ENCODE measurements around the gene TNS3. TPM values are rescaled to one million over a fixed set of nuclear protein-coding genes. Genes with fewer than 3 reads are reported as not detected.

Gene TNS3
- total and polyA plus RNA-seq, 3 experiments from 2014 or later: 1.4 to 1.5 TPM; not detected in 1

DNA sequence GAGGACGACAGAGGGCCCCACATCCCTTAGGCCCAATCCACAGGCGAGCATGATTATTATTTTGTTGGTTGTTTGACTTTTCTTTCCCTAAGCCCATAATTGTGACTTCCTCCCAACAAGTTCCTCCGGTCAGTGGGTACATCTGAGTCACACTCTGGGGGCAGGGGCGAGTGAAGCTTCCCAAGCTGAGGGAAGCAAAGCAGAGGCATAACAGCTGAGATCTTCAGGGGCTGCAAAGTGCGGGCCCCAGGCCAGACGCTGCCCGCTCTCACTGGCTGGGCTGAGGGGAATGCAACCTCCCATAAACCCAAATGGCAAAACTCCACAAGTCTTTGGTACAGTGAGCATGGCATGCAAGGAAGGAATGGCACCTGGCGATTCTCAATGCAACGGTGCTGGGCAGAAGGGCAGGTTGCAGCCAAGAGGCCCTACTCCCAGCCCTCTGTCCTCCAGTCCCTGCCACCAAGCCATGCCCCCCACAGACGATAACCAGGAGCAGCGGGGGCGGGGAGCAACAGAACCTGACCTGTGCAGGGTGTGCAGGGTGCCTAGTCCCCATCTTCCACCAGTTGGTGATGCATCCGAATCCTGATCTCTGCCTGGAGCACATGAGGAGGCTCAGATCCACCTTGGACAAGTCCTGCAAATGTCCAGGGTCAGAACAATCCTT is 25.3 kb downstream of the TNS3 start:
- Histone ChIP-seq H3K27me3 (ENCODE audit: insufficient read depth, low read length, poor library complexity, severe bottlenecking) (no peaks in the 10 kb centered on the region), H3K9me3 (ENCODE audit: low read length) (no peaks in the 10 kb centered on the region), H3K36me3 (ENCODE audit: insufficient read depth, low read length) (no peaks in the 10 kb centered on the region), H3K27ac (ENCODE audit: low read depth, low read length) (no peak overlapping the region), H3K4me3 (ENCODE audit: low read length) (no peak overlapping the region), H3K4me1 (ENCODE audit: insufficient read depth, low read length) (no peaks in the 10 kb centered on the region)
- DNase-seq: no peak
- H3K9me3 Mint-ChIP-seq: peaks cover 0 to 5% (median 0%) of the 10 kb centered on the region in 5 donors
- CTCF ChIA-PET: no interaction called here
- H3K27ac Mint-ChIP-seq: no peak overlapping the region
- no peaks in the 10 kb centered on the region for H3K4me1 Mint-ChIP-seq
- H3K27me3 Mint-ChIP-seq: no peaks in the 10 kb centered on the region
- no peak overlapping the region for H3K4me3 Mint-ChIP-seq
- POLR2A ChIA-PET: no interaction called here
- H3K36me3 Mint-ChIP-seq: no peaks in the 10 kb centered on the region

DNA sequence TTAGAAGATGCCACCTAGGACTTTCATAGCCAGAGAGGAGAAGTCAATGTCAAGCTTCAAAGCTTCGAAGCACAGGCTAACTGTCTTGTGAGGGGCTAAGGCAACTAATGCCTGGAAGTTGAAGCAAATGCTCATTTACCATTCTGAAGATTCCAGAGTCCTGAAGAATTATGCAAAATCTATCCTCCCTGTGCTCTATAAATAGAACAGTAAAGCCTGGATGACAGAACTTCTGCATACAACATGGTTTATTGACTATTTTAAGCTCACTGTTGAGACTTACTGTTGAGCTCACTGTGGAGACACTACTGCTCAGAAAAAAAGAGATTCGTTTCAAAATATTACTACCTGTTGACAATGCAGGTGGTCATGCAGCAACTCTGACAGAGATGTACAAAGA is 28.6 kb downstream of the TNS3 start:
- H3K4me1 ChIP-seq (ENCODE audit: insufficient read depth, low read length): no peaks in the 10 kb centered on the region
- no peaks in the 10 kb centered on the region for H3K9me3 ChIP-seq (ENCODE audit: low read length)
- H3K36me3 ChIP-seq (ENCODE audit: insufficient read depth, low read length): no peaks in the 10 kb centered on the region
- Mint-ChIP-seq H3K27me3 (no peaks in the 10 kb centered on the region), H3K4me1 (no peaks in the 10 kb centered on the region), H3K9me3 (peaks cover 0 to 7% (median 1%) of the 10 kb centered on the region in 5 donors), H3K4me3 (no peak overlapping the region), H3K36me3 (no peaks in the 10 kb centered on the region), H3K27ac (no peak overlapping the region)
- no peak for DNase-seq
- H3K4me3 ChIP-seq (ENCODE audit: low read length): no peak overlapping the region
- H3K27ac ChIP-seq (ENCODE audit: low read depth, low read length): no peak overlapping the region
- ChIA-PET POLR2A (no interaction called here), CTCF (no interaction called here)
- no peaks in the 10 kb centered on the region for H3K27me3 ChIP-seq (ENCODE audit: insufficient read depth, low read length, poor library complexity, severe bottlenecking)

DNA sequence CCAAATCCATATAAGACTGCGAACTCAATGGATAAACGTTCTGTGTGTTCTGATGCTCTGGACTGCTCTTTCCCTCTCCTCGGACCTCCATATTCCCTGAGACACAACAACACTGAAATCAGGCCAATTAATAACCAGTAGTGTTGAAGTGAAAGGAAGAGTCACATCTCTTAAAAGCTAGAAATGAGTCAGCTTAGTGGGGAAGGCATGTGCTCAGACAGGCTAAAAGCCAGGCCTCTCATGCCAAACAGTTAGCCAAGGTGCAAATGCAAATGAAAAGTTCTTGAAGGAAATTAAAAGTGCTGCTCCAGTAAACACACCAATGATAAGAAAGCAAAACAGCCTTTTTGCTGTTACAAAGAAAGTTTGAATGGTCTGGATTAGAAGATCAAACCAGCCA is 29.3 kb downstream of the TNS3 start:
- Mint-ChIP-seq H3K36me3 (no peaks in the 10 kb centered on the region), H3K4me1 (no peaks in the 10 kb centered on the region), H3K9me3 (peaks cover 0 to 10% (median 0%) of the 10 kb centered on the region in 5 donors), H3K4me3 (no peak overlapping the region), H3K27me3 (no peaks in the 10 kb centered on the region), H3K27ac (no peak overlapping the region)
- Histone ChIP-seq H3K9me3 (ENCODE audit: low read length) (no peaks in the 10 kb centered on the region), H3K36me3 (ENCODE audit: insufficient read depth, low read length) (no peaks in the 10 kb centered on the region), H3K4me1 (ENCODE audit: insufficient read depth, low read length) (no peaks in the 10 kb centered on the region), H3K4me3 (ENCODE audit: low read length) (no peak overlapping the region), H3K27me3 (ENCODE audit: insufficient read depth, low read length, poor library complexity, severe bottlenecking) (no peaks in the 10 kb centered on the region), H3K27ac (ENCODE audit: low read depth, low read length) (no peak overlapping the region)
- DNase-seq: no peak
- POLR2A ChIA-PET: no interaction called here
- CTCF ChIA-PET: no interaction called here

DNA sequence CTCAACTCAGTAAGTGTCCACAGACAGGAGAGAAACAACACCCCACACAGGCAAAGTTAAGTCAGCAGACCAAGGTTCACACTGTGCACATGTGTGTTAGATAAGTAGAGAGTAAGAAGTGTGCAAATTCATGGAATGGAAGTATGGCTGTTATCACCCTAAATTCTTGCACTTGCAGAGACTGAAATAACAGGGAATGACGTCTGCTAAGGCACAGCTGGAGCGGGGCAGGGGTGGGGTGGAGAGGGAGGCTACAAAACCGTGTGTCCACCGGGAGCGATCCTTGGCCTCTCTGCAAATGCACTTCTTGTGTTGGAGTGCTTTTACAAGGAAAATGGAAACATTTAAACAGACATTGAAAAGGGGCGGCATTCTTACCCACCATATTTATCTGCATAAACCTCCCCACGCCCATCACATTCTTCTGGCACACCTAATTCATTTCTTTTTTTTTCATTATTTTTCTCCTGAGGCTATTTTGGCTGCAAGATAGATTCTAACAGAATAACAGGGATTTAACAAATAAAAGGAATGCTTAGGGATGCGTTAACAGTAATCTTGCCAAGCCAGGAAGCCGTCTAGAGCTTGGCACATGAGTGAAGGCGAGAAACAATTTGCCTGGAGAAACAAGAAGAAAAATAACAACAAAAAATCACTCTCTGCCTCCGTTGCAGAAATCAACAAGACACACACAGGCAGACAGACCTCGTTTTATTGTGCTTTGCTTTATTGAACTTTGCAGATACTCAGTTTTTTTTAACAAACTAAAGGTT is 30.1 kb downstream of the TNS3 start:
- Mint-ChIP-seq H3K9me3 (peaks cover 0 to 6% (median 0%) of the 10 kb centered on the region in 5 donors), H3K27ac (no peak overlapping the region), H3K4me3 (no peak overlapping the region), H3K4me1 (no peaks in the 10 kb centered on the region), H3K27me3 (no peaks in the 10 kb centered on the region), H3K36me3 (no peaks in the 10 kb centered on the region)
- Histone ChIP-seq H3K27ac (ENCODE audit: low read depth, low read length) (no peak overlapping the region), H3K4me3 (ENCODE audit: low read length) (no peak overlapping the region), H3K36me3 (ENCODE audit: insufficient read depth, low read length) (no peaks in the 10 kb centered on the region), H3K27me3 (ENCODE audit: insufficient read depth, low read length, poor library complexity, severe bottlenecking) (no peaks in the 10 kb centered on the region), H3K4me1 (ENCODE audit: insufficient read depth, low read length) (no peaks in the 10 kb centered on the region), H3K9me3 (ENCODE audit: low read length) (no peaks in the 10 kb centered on the region)
- POLR2A ChIA-PET: no interaction called here
- CTCF ChIA-PET: no interaction called here
- no peak for DNase-seq

DNA sequence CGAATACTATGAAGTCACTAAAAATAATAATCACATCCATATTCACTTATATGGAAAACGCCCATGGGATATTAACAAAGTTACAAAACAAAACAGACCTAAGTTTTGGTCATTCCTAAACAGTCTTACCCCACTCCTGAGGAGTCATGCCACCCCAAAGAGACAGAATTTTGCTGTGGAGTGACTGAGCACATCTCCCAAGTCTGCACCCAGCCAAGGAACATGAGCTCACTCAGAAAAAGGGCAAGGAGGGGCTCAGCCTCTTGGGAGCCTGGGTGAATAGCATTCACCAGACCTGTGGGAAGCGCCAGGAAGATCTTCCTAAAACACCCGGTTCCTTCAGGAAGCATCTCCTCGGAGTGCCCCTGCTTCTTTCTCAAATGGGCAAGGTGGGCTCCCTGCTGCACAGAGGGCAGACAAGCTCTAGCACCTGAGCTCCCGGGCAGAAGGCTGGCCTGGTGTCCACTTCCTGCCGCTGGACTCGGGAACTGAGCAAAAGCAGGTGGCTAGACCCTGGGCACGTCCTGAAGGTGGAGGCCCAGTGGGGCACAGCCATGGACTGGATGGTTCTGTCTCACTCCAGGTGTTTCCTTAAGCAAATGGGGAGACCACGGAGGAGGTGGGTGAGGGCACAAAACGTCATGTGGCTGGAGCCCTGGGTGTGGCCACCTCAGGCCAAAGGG is 31.0 kb downstream of the TNS3 start:
- ChIA-PET CTCF (no interaction called here), POLR2A (no interaction called here)
- Histone ChIP-seq H3K27me3 (ENCODE audit: insufficient read depth, low read length, poor library complexity, severe bottlenecking) (no peaks in the 10 kb centered on the region), H3K36me3 (ENCODE audit: insufficient read depth, low read length) (no peaks in the 10 kb centered on the region), H3K4me3 (ENCODE audit: low read length) (no peak overlapping the region), H3K4me1 (ENCODE audit: insufficient read depth, low read length) (no peaks in the 10 kb centered on the region), H3K9me3 (ENCODE audit: low read length) (no peaks in the 10 kb centered on the region), H3K27ac (ENCODE audit: low read depth, low read length) (no peak overlapping the region)
- no peak overlapping the region for H3K4me3 Mint-ChIP-seq
- H3K27me3 Mint-ChIP-seq: no peaks in the 10 kb centered on the region
- DNase-seq: no peak
- H3K36me3 Mint-ChIP-seq: no peaks in the 10 kb centered on the region
- H3K4me1 Mint-ChIP-seq: no peaks in the 10 kb centered on the region
- no peak overlapping the region for H3K27ac Mint-ChIP-seq
- peaks cover 0 to 6% (median 0%) of the 10 kb centered on the region in 5 donors for H3K9me3 Mint-ChIP-seq

DNA sequence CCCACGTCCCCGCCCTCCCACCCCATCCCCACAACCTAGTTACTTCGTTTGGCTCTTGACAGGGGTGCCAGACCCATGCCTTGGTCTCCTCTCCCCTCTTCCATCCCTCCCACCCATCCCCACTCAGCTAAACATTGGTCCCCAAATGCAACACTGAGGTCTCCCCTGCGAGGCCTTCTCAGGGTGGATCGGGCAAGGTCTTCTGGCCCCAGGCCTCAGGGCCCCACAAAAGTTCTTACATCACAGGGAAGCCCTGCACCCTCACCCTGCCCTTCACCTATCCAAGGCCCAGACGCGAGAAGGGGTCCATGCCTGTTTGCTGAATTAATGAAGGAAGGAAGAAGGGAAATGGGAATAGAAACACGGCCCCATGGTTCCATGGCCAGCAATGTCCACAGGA is 32.0 kb downstream of the TNS3 start:
- Mint-ChIP-seq H3K36me3 (no peaks in the 10 kb centered on the region), H3K27ac (peak overlapping the region in 1 of 8 donors; percentile 8), H3K4me1 (no peaks in the 10 kb centered on the region), H3K4me3 (no peak overlapping the region), H3K27me3 (no peaks in the 10 kb centered on the region), H3K9me3 (peaks cover 0 to 6% (median 0%) of the 10 kb centered on the region in 5 donors)
- H3K4me1 ChIP-seq (ENCODE audit: insufficient read depth, low read length): no peaks in the 10 kb centered on the region
- no peaks in the 10 kb centered on the region for H3K9me3 ChIP-seq (ENCODE audit: low read length)
- no peaks in the 10 kb centered on the region for H3K27me3 ChIP-seq (ENCODE audit: insufficient read depth, low read length, poor library complexity, severe bottlenecking)
- no peaks in the 10 kb centered on the region for H3K36me3 ChIP-seq (ENCODE audit: insufficient read depth, low read length)
- ChIA-PET CTCF (no interaction called here), POLR2A (no interaction called here)
- no peak overlapping the region for H3K27ac ChIP-seq (ENCODE audit: low read depth, low read length)
- no peak overlapping the region for H3K4me3 ChIP-seq (ENCODE audit: low read length)
- no peak for DNase-seq

DNA sequence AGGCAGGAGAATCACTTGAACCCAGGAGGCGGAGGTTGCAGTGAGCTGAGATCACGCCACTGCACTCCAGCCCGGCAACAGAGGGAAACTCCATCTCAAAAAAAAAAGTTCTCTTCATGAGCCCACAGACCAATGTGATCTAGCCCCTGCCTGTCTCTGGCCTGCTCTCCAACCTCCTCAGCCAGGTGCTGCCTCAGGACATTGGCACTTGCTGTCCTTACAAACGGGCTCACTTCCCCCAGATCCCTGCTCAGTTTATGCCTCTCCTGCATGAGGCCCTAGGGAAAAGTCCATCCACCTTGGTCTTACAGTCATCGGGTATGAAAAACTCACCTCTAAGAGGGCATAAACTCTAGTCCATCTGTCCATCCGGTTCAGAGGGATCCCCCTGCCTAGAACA is 32.5 kb downstream of the TNS3 start:
- H3K36me3 ChIP-seq (ENCODE audit: insufficient read depth, low read length): no peaks in the 10 kb centered on the region
- Mint-ChIP-seq H3K4me1 (no peaks in the 10 kb centered on the region), H3K9me3 (peaks cover 0 to 6% (median 0%) of the 10 kb centered on the region in 5 donors), H3K4me3 (no peak overlapping the region), H3K27me3 (no peaks in the 10 kb centered on the region), H3K27ac (no peak overlapping the region), H3K36me3 (no peaks in the 10 kb centered on the region)
- no peaks in the 10 kb centered on the region for H3K4me1 ChIP-seq (ENCODE audit: insufficient read depth, low read length)
- DNase-seq: no peak
- no peaks in the 10 kb centered on the region for H3K9me3 ChIP-seq (ENCODE audit: low read length)
- H3K4me3 ChIP-seq (ENCODE audit: low read length): no peak overlapping the region
- CTCF ChIA-PET: no interaction called here
- POLR2A ChIA-PET: no interaction called here
- no peaks in the 10 kb centered on the region for H3K27me3 ChIP-seq (ENCODE audit: insufficient read depth, low read length, poor library complexity, severe bottlenecking)
- no peak overlapping the region for H3K27ac ChIP-seq (ENCODE audit: low read depth, low read length)

DNA sequence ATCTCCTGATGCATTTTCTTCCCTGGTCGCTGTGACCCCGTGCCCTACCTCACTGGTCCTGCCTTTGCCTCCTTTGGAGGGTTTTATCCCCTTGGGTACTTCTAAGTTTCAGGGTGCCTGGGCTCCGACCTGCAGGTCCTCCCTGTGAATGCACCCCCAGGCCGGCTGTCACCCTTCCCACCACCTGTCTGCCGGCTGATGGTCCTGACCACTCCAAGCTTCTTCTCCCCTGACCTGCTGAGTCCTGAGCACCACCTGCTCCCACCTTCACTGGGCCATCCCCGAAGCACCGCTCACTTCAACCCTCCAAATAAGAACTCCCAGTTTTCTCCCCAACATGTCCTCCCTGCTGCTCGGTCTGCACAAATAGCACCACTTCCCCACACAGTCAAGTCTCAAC is 33.4 kb downstream of the TNS3 start:
- H3K27ac ChIP-seq (ENCODE audit: low read depth, low read length): no peak overlapping the region
- CTCF ChIA-PET: no interaction called here
- POLR2A ChIA-PET: no interaction called here
- no peaks in the 10 kb centered on the region for H3K4me1 ChIP-seq (ENCODE audit: insufficient read depth, low read length)
- no peak for DNase-seq
- H3K4me3 ChIP-seq (ENCODE audit: low read length): no peak overlapping the region
- peaks cover 0 to 6% (median 0%) of the 10 kb centered on the region in 5 donors for H3K9me3 Mint-ChIP-seq
- no peak overlapping the region for H3K4me3 Mint-ChIP-seq
- H3K27me3 Mint-ChIP-seq: no peaks in the 10 kb centered on the region
- no peaks in the 10 kb centered on the region for H3K4me1 Mint-ChIP-seq
- no peaks in the 10 kb centered on the region for H3K36me3 ChIP-seq (ENCODE audit: insufficient read depth, low read length)
- H3K27ac Mint-ChIP-seq: no peak overlapping the region
- H3K27me3 ChIP-seq (ENCODE audit: insufficient read depth, low read length, poor library complexity, severe bottlenecking): no peaks in the 10 kb centered on the region
- H3K9me3 ChIP-seq (ENCODE audit: low read length): no peaks in the 10 kb centered on the region
- no peaks in the 10 kb centered on the region for H3K36me3 Mint-ChIP-seq

Measured in CD8-positive, alpha-beta memory T cell (primary cell).